ENCODE results near the gene TSPYL6.

The TSPYL6 gene

GRCh38 chr2:54254180-54254579 is 1.8 kb downstream of the TSPYL6 start:
- in situ Hi-C loops (cut with HindIII; ENCODE audit: low pct_ligation_motif_present, low sequenced_read_pairs) = no loop called here
- peak; percentile 21 for TF ChIP-seq CTCF (IDR thresholded peaks at IDR 0.05; ENCODE audit: low read depth, low read length, missing control alignments)
- H3K27me3 ChIP-seq (replicated peaks) = no peaks in the 10 kb centered on the region

GRCh38 chr2:54249629-54250028 is 6.4 kb downstream of the TSPYL6 start:
- TF ChIP-seq CTCF (IDR thresholded peaks at IDR 0.05; ENCODE audit: low read depth, low read length, missing control alignments) = no peak
- Histone ChIP-seq H3K27ac (no peak overlapping the region), H3K27me3 (replicated peaks) (no peaks in the 10 kb centered on the region), H3K4me3 (ENCODE audit: low read depth, low read length) (no peak overlapping the region), H3K36me3 (replicated peaks) (no peaks in the 10 kb centered on the region)
- in situ Hi-C loops (cut with HindIII; ENCODE audit: low pct_ligation_motif_present, low sequenced_read_pairs) = no loop called here
- DNase-seq = no peak

More at GRCh38 chr2:54254180-54254579, 1.8 kb downstream of the TSPYL6 start:
- Histone ChIP-seq H3K27ac (no peak overlapping the region), H3K4me3 (ENCODE audit: low read depth, low read length) (no peak overlapping the region), H3K36me3 (replicated peaks) (no peaks in the 10 kb centered on the region)
- DNase-seq = no peak

- peak; percentile 22 for DNase-seq
- H3K27ac ChIP-seq = no peak overlapping the region
- no peaks in the 10 kb centered on the region for H3K27me3 ChIP-seq (replicated peaks)
- in situ Hi-C loops (cut with HindIII; ENCODE audit: low pct_ligation_motif_present, low sequenced_read_pairs) = no loop called here
- no peaks in the 10 kb centered on the region for H3K36me3 ChIP-seq (replicated peaks)
- H3K4me3 ChIP-seq (ENCODE audit: low read depth, low read length) = no peak overlapping the region
- no peak for TF ChIP-seq CTCF (IDR thresholded peaks at IDR 0.05; ENCODE audit: low read depth, low read length, missing control alignments)
Observed at GRCh38 chr2:54247115-54247514, 8.9 kb downstream of the TSPYL6 start.

- no peaks in the 10 kb centered on the region for H3K36me3 ChIP-seq (replicated peaks)
- H3K27ac ChIP-seq = peak overlapping the region; percentile 53
- TF ChIP-seq CTCF (IDR thresholded peaks at IDR 0.05; ENCODE audit: low read depth, low read length, missing control alignments) = no peak
- in situ Hi-C loops (cut with HindIII; ENCODE audit: low pct_ligation_motif_present, low sequenced_read_pairs) = no loop called here
- peak; percentile 57 for DNase-seq
- no peak overlapping the region for H3K4me3 ChIP-seq (ENCODE audit: low read depth, low read length)
- no peaks in the 10 kb centered on the region for H3K27me3 ChIP-seq (replicated peaks)
Observed at GRCh38 chr2:54240515-54241469, 15.2 kb downstream of the TSPYL6 start.

GRCh38 chr2:54239427-54239826 is 16.6 kb downstream of the TSPYL6 start:
- Histone ChIP-seq H3K4me3 (ENCODE audit: low read depth, low read length) (no peak overlapping the region), H3K27me3 (replicated peaks) (no peaks in the 10 kb centered on the region), H3K27ac (peak overlapping the region; percentile 53), H3K36me3 (replicated peaks) (no peaks in the 10 kb centered on the region)
- peak; percentile 91 for DNase-seq
- no peak for TF ChIP-seq CTCF (IDR thresholded peaks at IDR 0.05; ENCODE audit: low read depth, low read length, missing control alignments)
- in situ Hi-C loops (cut with HindIII; ENCODE audit: low pct_ligation_motif_present, low sequenced_read_pairs) = no loop called here

All from brain microvascular endothelial cell (primary cell).